NT2/D1 (cell line): ENCODE measurements around the gene MRPL4.

Experiments used
- SUZ12 ChIP-seq: IDR thresholded peaks from 2 replicates; pipeline ENCODE4 v1.6.1; 2011; ENCODE audit not compliant: insufficient read length, insufficient read depth; ENCODE audit errors: extremely low read depth
- YY1 ChIP-seq: IDR thresholded peaks from 2 replicates; pipeline ENCODE4 v1.6.1; 2011; ENCODE audit not compliant: insufficient read length, insufficient read depth

GRCh38 chr19:10228920-10229319, 23.1 kb upstream of the MRPL4 start:
- TF ChIP-seq YY1 (no peak), SUZ12 (no peak)
